Parathyroid adenoma (tissue), 2 donors: ENCODE data around the gene TGM1.
A peak's percentile ranks its signal among the peaks of the same experiment; 100 is the strongest.

Experiments used
- H2AFZ ChIP-seq: fragments of 300-600 bp; sonication (generic); one replicate; pipeline ENCODE4 v1.7.0; 2017; ENCODE audit warnings: antibody characterized with exemption, mild to moderate bottlenecking
- H3K27ac ChIP-seq: fragments of 300-600 bp; sonication (generic); one replicate; pipeline ENCODE4 v1.7.0; 2017
- H3K27me3 ChIP-seq: fragments of 300-600 bp; sonication (generic); one replicate; pipeline ENCODE4 v1.7.0; 2017; ENCODE audit warnings: low read length; ENCODE audit not compliant: control insufficient read depth, insufficient read depth
- H3K36me3 ChIP-seq: fragments of 300-600 bp; sonication (generic); one replicate; pipeline ENCODE4 v1.7.0; 2017; ENCODE audit warnings: low read length; ENCODE audit not compliant: control insufficient read depth, insufficient read depth
- H3K4me1 ChIP-seq: fragments of 300-600 bp; sonication (generic); one replicate; pipeline ENCODE4 v1.7.0; 2017; ENCODE audit warnings: control low read depth
- H3K4me2 ChIP-seq: fragments of 300-600 bp; sonication (generic); one replicate; pipeline ENCODE4 v1.7.0; 2017; ENCODE audit warnings: low read length
- H3K4me3 ChIP-seq: fragments of 300-600 bp; sonication (generic); one replicate; pipeline ENCODE4 v1.7.0; 2017; ENCODE audit warnings: low read depth, low read length
- H3K79me2 ChIP-seq: fragments of 300-600 bp; sonication (generic); one replicate; pipeline ENCODE4 v1.7.0; 2017; ENCODE audit warnings: control low read depth
- H3K9ac ChIP-seq: fragments of 300-600 bp; sonication (generic); one replicate; pipeline ENCODE4 v1.7.0; 2017; ENCODE audit warnings: mild to moderate bottlenecking
- H3K9me3 ChIP-seq: fragments of 300-600 bp; sonication (generic); one replicate; pipeline ENCODE4 v1.7.0; 2017; ENCODE audit warnings: low read length; ENCODE audit not compliant: control insufficient read depth
- TF ChIP-seq, protein P1 (sequence below): fragments of 300-600 bp; sonication (generic); IDR thresholded peaks from one replicate; pipeline ENCODE4 v1.7.0; 2017; ENCODE audit warnings: antibody characterized with exemption, mild to moderate bottlenecking
- donor health status: primary hyperparathyroidism.

Gene TGM1

DNA sequence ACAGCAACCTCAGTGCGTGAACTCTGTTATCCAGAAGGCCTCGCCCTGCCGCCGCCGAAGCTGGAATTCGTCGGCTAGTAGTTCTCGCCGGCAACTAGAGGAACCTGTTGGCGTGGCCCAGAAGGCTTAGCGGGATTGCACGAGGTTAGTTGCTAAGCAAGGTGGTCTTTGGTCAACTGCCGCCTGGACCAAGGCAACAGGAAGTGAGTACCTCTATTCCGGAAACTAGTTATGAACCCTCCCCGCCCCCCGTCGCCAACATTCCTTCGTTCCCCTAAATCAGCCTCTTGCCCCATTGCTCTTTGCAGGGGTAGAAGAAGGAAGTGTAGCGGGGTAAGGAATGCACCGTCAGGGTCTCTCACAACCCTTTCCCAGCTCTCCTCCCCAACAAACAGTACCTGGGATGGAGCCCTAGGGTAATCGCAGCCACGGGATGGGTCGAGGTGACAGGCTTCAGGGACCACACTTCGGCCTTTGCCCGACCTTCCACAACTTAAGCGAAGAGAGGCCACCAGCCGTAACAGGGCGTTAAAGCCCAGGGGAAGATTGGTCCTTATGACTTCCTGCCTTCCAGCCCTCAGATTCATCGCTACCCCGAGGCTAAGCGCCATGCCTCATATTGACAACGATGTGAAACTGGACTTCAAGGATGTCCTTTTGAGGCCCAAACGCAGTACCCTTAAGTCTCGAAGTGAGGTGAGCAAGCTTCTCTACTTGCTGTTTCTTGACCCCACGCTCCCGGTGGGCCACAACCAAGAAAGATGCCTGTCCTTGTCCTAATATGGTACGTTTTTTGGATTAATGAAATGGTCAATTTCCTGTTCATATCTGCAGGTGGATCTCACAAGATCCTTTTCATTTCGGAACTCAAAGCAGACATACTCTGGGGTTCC, 30.1 kb downstream of the TGM1 start, which contains the start of gene GMPR2:
Gene GMPR2, plus strand, starts transcription at position 285 of the 893 bp plus-strand sequence. Its CDS starts 325 bp downstream, at position 610.
- no peaks in the 10 kb centered on the region for H3K27me3 ChIP-seq
- peak within 1 kb of the TSS; percentile 100 for H3K4me3 ChIP-seq
- TF ChIP-seq, protein P1, sequence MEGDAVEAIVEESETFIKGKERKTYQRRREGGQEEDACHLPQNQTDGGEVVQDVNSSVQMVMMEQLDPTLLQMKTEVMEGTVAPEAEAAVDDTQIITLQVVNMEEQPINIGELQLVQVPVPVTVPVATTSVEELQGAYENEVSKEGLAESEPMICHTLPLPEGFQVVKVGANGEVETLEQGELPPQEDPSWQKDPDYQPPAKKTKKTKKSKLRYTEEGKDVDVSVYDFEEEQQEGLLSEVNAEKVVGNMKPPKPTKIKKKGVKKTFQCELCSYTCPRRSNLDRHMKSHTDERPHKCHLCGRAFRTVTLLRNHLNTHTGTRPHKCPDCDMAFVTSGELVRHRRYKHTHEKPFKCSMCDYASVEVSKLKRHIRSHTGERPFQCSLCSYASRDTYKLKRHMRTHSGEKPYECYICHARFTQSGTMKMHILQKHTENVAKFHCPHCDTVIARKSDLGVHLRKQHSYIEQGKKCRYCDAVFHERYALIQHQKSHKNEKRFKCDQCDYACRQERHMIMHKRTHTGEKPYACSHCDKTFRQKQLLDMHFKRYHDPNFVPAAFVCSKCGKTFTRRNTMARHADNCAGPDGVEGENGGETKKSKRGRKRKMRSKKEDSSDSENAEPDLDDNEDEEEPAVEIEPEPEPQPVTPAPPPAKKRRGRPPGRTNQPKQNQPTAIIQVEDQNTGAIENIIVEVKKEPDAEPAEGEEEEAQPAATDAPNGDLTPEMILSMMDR = peak; percentile 5

DNA sequence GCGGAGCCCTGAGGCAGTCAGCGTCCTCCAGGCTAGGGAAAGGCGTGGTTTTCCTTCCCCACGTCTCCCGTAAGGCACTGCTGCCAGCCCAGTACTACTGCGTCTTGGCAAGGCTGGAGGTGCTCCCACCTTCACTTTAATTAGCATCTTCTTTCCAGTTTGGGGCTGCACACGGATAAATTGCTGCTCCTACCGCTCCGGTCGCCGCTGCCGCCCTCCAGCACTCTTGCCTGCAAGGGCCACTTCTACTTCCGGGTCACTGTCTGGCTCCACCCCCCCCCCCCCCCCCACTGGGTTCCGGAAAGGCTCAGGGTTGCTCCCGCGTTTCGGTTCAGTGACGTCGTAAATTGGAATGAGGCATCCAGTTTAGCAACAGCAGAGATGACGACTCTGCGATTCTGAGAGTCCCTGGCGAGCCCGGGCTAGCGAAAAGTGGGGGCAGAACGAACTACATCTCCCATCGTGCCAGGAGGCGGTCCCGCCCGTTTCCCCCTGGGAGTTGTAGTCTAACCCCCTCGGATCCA, 30.8 kb downstream of the TGM1 start, which contains the start of gene NEDD8:
Gene NEDD8, minus strand, starts transcription at position 247 of the 524 bp plus-strand sequence. Its CDS starts 100 bp downstream, at position 147.
- peaks cover 16% of the 10 kb centered on the region for H3K79me2 ChIP-seq
- peaks cover 44% of the 10 kb centered on the region for H3K4me1 ChIP-seq
- H3K27me3 ChIP-seq = no peaks in the 10 kb centered on the region
- peak within 1 kb of the TSS; percentile 100 for H3K4me3 ChIP-seq
- peak within 1 kb of the TSS; percentile 98 for H3K27ac ChIP-seq
- peak within 1 kb of the TSS; percentile 68 for H3K9ac ChIP-seq
- TF ChIP-seq, protein P1 = no peak
- peak within 1 kb of the TSS; percentile 98 for H3K4me2 ChIP-seq
- H3K9me3 ChIP-seq = no peaks in the 10 kb centered on the region
- H2AFZ ChIP-seq = peak within 1 kb of the TSS; percentile 68
- H3K36me3 ChIP-seq = no peaks in the 10 kb centered on the region

More for the DNA sequence above, 30.1 kb downstream of the TGM1 start, which contains the start of gene GMPR2:
- peak within 1 kb of the TSS; percentile 98 for H3K27ac ChIP-seq
- peak within 1 kb of the TSS; percentile 68 for H3K9ac ChIP-seq
- H3K4me1 ChIP-seq = peaks cover 51% of the 10 kb centered on the region
- no peaks in the 10 kb centered on the region for H3K36me3 ChIP-seq
- H3K4me2 ChIP-seq = peak within 1 kb of the TSS; percentile 98
- H2AFZ ChIP-seq = peak within 1 kb of the TSS; percentile 68
- no peaks in the 10 kb centered on the region for H3K9me3 ChIP-seq
- H3K79me2 ChIP-seq = peaks cover 11% of the 10 kb centered on the region

DNA sequence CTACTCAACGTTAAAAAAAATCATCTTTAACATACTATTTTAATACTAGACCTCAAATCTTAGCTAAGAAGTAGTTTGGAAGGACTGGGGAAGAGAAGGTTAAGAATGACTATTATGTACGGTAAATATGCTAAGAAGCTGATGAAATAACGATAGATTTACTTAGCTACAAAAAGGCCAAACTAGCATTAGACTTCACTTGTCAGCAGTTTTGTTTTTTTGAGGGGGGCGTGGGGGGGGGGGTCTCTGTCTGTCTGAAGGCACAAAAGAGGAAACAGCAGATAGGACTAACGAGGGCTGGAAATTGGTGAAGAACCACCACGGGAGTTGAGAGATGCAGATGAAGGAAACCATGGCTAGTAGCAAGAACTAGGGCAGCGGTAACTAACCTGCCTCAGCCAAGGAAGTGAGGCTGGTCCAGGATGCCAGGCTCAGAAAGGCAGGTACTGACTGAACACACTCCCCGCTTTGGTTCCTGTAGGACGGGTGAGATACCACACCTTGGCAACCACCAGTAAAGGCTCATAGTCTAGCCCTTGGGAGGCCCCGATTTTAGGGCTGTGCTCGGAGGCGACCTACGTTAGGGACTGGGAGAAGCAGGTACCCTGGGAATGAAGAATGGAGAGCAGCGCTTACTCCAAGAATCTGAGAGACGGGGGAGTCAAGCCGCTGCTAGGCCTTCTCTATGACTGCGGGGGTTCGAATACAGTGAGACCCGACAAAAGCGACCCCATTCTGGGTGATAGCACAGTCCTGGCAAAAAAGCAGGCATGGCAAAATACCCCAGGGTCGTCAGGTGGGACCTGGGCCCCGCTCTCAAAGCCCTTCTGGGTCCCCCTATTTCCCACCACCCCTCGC, 31.5 kb downstream of the TGM1 start:
- peak overlapping the region; percentile 89 for H3K4me2 ChIP-seq
- H2AFZ ChIP-seq = peak overlapping the region; percentile 68
- H3K9ac ChIP-seq = peak overlapping the region; percentile 68
- no peaks in the 10 kb centered on the region for H3K36me3 ChIP-seq
- H3K4me3 ChIP-seq = peak overlapping the region; percentile 100
- H3K9me3 ChIP-seq = no peaks in the 10 kb centered on the region
- no peaks in the 10 kb centered on the region for H3K27me3 ChIP-seq
- peak overlapping the region; percentile 98 for H3K27ac ChIP-seq
- peaks cover 18% of the 10 kb centered on the region for H3K79me2 ChIP-seq
- peaks cover 37% of the 10 kb centered on the region for H3K4me1 ChIP-seq
- TF ChIP-seq, protein P1 = no peak

DNA sequence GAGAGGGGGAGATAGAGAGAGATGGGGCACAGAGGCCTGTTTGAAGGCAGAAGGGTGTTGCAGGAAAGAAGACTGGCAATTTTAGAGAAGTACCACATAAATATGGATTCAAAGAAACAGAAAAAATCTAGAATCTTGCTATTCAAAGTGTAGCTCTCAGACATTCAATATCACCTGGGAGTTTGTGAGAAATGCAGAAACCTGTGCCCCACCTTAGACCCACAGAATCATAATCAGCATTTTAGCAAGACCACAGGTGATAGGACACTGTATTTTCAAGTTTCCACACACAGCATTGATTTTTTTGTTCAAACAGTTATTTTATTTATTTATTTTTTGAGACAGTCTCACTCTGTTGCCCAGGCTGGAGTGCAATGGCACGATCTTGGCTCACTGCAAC, 34.1 kb downstream of the TGM1 start:
- Histone ChIP-seq H3K27ac (no peak overlapping the region), H3K4me1 (peaks cover 15% of the 10 kb centered on the region), H3K27me3 (no peaks in the 10 kb centered on the region), H2AFZ (no peak overlapping the region), H3K9ac (no peak overlapping the region), H3K79me2 (peaks cover 34% of the 10 kb centered on the region), H3K36me3 (no peaks in the 10 kb centered on the region), H3K9me3 (no peaks in the 10 kb centered on the region), H3K4me3 (no peak overlapping the region), H3K4me2 (no peak overlapping the region)
- TF ChIP-seq, protein P1 = no peak
